SK-N-SH (cell line): ENCODE data around the gene ACIN1. TPM values are rescaled to one million over a fixed set of nuclear protein-coding genes. Genes with fewer than 3 reads are reported as not detected.

Source experiments
- CTCF ChIA-PET: fragments of 300-600, 350-600 bp; formaldehyde crosslinking; extraction: SDS; loops from one replicate; lab custom pipeline; 2021; lab: Yijun Ruan, JAX
- POLR2A ChIA-PET: fragments of 350-600 bp; sonication (Branson Sonifier 250); formaldehyde crosslinking; extraction: SDS; loops from one replicate; lab custom pipeline; 2020; ENCODE audit warnings: antibody characterized with exemption, inconsistent platforms; lab: Yijun Ruan, JAX
- DNase-seq: peaks from one replicate; pipeline ENCODE4 v3.0.0; 2012
- H2AFZ ChIP-seq: fragments of 200-600 bp; sonication (generic); 2 replicates; pipeline ENCODE4 v1.8.1; 2016; ENCODE audit warnings: antibody characterized with exemption, mild to moderate bottlenecking, low read depth
- H3F3A ChIP-seq: fragments of 200-600 bp; sonication (generic); replicated peaks from 2 replicates; pipeline ENCODE3; 2016; ENCODE audit warnings: antibody characterized with exemption, mild to moderate bottlenecking; ENCODE audit not compliant: insufficient read depth
- H3K27ac ChIP-seq, 2 experiments: fragments of 200-500 bp in 1 of 2; fragments of 200-600 bp in 1 of 2; sonication (Bioruptor generic) in 1 of 2; sonication (generic), shearing (Covaris generic) in 1 of 2; 2 replicates each; pipeline versions ENCODE4 v1.5.1 to v1.6.1; 2014 to 2016; ENCODE audit warnings: low read depth in 2 of 2, inconsistent platforms in 1 of 2, low read length in 1 of 2, mild to moderate bottlenecking in 1 of 2, mixed read lengths in 1 of 2
- H3K27me3 ChIP-seq: fragments of 200-600 bp; sonication (generic), shearing (Covaris generic); 2 replicates; pipeline ENCODE4 v1.6.1; 2016; ENCODE audit warnings: mixed run types; ENCODE audit not compliant: insufficient read depth
- H3K36me3 ChIP-seq, 2 experiments: fragments of 200-500 bp in 1 of 2; fragments of 200-600 bp in 1 of 2; sonication (Bioruptor generic) in 1 of 2; sonication (generic) in 1 of 2; replicated peaks in 1 of 2; 2 replicates each; pipeline versions ENCODE3 to v1.5.1; 2014 to 2016; ENCODE audit warnings: low read length in 1 of 2, mild to moderate bottlenecking in 1 of 2; ENCODE audit not compliant: insufficient read depth in 2 of 2, control insufficient read depth in 1 of 2
- H3K4me1 ChIP-seq, 2 experiments: fragments of 200-500 bp in 1 of 2; fragments of 200-600 bp in 1 of 2; sonication (Bioruptor generic) in 1 of 2; sonication (generic), shearing (Covaris generic) in 1 of 2; 2 replicates each; pipeline versions ENCODE4 v1.5.1 to v1.6.1; 2014 to 2016; ENCODE audit warnings: low read depth in 1 of 2, low read length in 1 of 2, mixed run types in 1 of 2; ENCODE audit not compliant: insufficient read depth in 2 of 2, control insufficient read depth in 1 of 2
- H3K4me2 ChIP-seq: fragments of 200-600 bp; sonication (generic), shearing (Covaris generic); 2 replicates; pipeline ENCODE4 v1.6.1; 2017; ENCODE audit warnings: mixed run types
- H3K4me3 ChIP-seq, 2 experiments: fragments of 200-500 bp in 1 of 2; fragments of 200-600 bp in 1 of 2; sonication (Bioruptor generic) in 1 of 2; sonication (generic), shearing (Covaris generic) in 1 of 2; 2 replicates each; pipeline versions ENCODE4 v1.5.1 to v1.8.1; 2014 to 2016; ENCODE audit warnings: low read depth in 2 of 2, inconsistent platforms in 1 of 2, low read length in 1 of 2, mild to moderate bottlenecking in 1 of 2, mixed read lengths in 1 of 2, moderate library complexity in 1 of 2
- H3K79me2 ChIP-seq: fragments of 200-600 bp; sonication (generic); 2 replicates; pipeline ENCODE4 v1.8.1; 2017; ENCODE audit warnings: mild to moderate bottlenecking; ENCODE audit not compliant: insufficient read depth
- H3K9ac ChIP-seq: fragments of 200-600 bp; sonication (generic); 2 replicates; pipeline ENCODE4 v1.6.1; 2017; ENCODE audit warnings: mixed run types
- H3K9me2 ChIP-seq: fragments of 200-600 bp; sonication (generic); 2 replicates; pipeline ENCODE4 v1.6.1; 2017; ENCODE audit warnings: mixed run types
- H3K9me3 ChIP-seq: fragments of 200-600 bp; sonication (generic); 2 replicates; pipeline ENCODE4 v1.6.1; 2017; ENCODE audit warnings: mixed run types, mild to moderate bottlenecking, moderate library complexity
- H4K20me1 ChIP-seq: fragments of 200-600 bp; sonication (generic); 2 replicates; pipeline ENCODE4 v1.6.1; 2017; ENCODE audit warnings: mild to moderate bottlenecking, mixed run types; ENCODE audit not compliant: insufficient read depth
- CHD2 ChIP-seq: fragments of 150-350 bp; IDR thresholded peaks from 2 replicates; pipeline ENCODE4 v1.6.1; 2018; ENCODE audit warnings: low read length; ENCODE audit not compliant: partially characterized antibody
- ELF1 ChIP-seq: IDR thresholded peaks from 2 replicates; pipeline ENCODE4 v1.4.0; 2012
- EP300 ChIP-seq, 2 experiments: IDR thresholded peaks; 2 replicates each; pipeline versions ENCODE4 v1.4.0 to v1.6.1; 2012; ENCODE audit warnings: borderline replicate concordance in 1 of 2, low read depth in 1 of 2, low read length in 1 of 2
- EZH2phosphoT487 ChIP-seq: fragments of 200-600 bp; sonication (generic); IDR thresholded peaks from 2 replicates; pipeline ENCODE4 v1.6.1; 2017; ENCODE audit warnings: low read depth, mixed run types, mild to moderate bottlenecking, antibody characterized with exemption, moderate library complexity, borderline replicate concordance
- FOSL2 ChIP-seq: IDR thresholded peaks from 2 replicates; pipeline ENCODE4 v1.4.0; 2012; ENCODE audit warnings: low read depth, mild to moderate bottlenecking, moderate library complexity, borderline replicate concordance
- FOXJ3 ChIP-seq: sonication (generic); formaldehyde crosslinking; IDR thresholded peaks from 2 replicates; pipeline ENCODE4 v1.5.1; 2020; ENCODE audit warnings: mild to moderate bottlenecking, missing genetic modification reagents
- MEF2A ChIP-seq: IDR thresholded peaks from 2 replicates; pipeline ENCODE4 v1.4.0; 2012; ENCODE audit warnings: low read depth, borderline replicate concordance
- NFIC ChIP-seq: IDR thresholded peaks from 2 replicates; pipeline ENCODE4 v1.4.0; 2012; ENCODE audit warnings: borderline replicate concordance
- RCOR1 ChIP-seq: fragments of 150-350 bp; IDR thresholded peaks from 2 replicates; pipeline ENCODE4 v1.6.1; 2017; ENCODE audit warnings: antibody characterized with exemption, low read length
- RFX5 ChIP-seq: IDR thresholded peaks from 2 replicates; pipeline ENCODE4 v1.6.1; 2012; ENCODE audit warnings: mild to moderate bottlenecking, improper control_type of control experiment, low read length
- RXRA ChIP-seq: IDR thresholded peaks from 2 replicates; pipeline ENCODE4 v1.4.0; 2012; ENCODE audit warnings: low read depth, mild to moderate bottlenecking, borderline replicate concordance
- SMC3 ChIP-seq: IDR thresholded peaks from 2 replicates; pipeline ENCODE4 v1.6.1; 2012; ENCODE audit warnings: low read depth, low read length, improper control_type of control experiment
- TCF12 ChIP-seq: IDR thresholded peaks from 2 replicates; pipeline ENCODE4 v1.4.0; 2012
- TEAD4 ChIP-seq: IDR thresholded peaks from 2 replicates; pipeline ENCODE4 v1.4.0; 2012; ENCODE audit warnings: mild to moderate bottlenecking, borderline replicate concordance; ENCODE audit not compliant: insufficient read depth
- WGBS: methylation state at CpG from one replicate; pipeline ENCODE4 v1.1.6; 2017; ENCODE audit warnings: low lambda C conversion rate; 5-methylcytosine and 5-hydroxymethylcytosine counted together
- polyA plus RNA-seq, 3 experiments: library from polyadenylated mRNA; depleted of rRNA; stranded (reverse); fragments of >200 nt; gene quantifications; 2 replicates each; pipeline ENCODE4 v1.2.3, GENCODE V29; 2012
- TF ChIP-seq, protein P1 (sequence below): fragments of 200-600 bp; sonication (generic); IDR thresholded peaks from 2 replicates; pipeline ENCODE4 v1.6.1; 2017; ENCODE audit warnings: antibody characterized with exemption, mild to moderate bottlenecking, moderate library complexity
- TF ChIP-seq, protein P2 (sequence below): fragments of 150-350 bp; IDR thresholded peaks from 2 replicates; pipeline ENCODE4 v1.6.1; 2017; ENCODE audit warnings: antibody characterized with exemption, low read length, low read depth, borderline replicate concordance
- TF ChIP-seq, protein P3 (sequence below): IDR thresholded peaks from 2 replicates; pipeline ENCODE4; 2012
- TF ChIP-seq, protein P4 (sequence below): IDR thresholded peaks from 2 replicates; pipeline ENCODE4 v1.6.1; 2012; ENCODE audit warnings: mild to moderate bottlenecking, low read depth, low read length, moderate library complexity

The ACIN1 gene
- polyA plus RNA-seq, 1 of the 3 experiments (the other 2 are of a cell fraction): 159 TPM

DNA sequence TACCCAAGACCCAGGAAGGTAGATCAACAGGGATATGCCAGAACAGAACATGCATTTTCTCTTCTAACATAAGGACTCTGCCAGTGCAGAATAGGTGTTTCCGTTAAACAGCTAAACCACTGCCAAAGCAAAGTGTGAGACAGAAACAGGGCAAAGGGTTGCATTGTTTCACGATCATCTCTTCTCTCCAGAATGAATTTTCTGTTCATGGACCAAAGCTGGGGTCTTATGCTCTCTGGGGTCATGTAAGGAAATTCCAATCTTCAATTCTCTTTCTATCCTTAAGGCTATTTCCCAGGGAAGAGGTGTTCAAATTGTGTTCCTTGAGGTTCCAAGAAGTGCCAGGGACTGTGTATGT lies 71.2 kb downstream of the ACIN1 start:
- no peak overlapping the region for H3K4me3 ChIP-seq
- no peaks in the 10 kb centered on the region for H4K20me1 ChIP-seq
- 97% methylated on average over 2 of the region's 2 CpGs for WGBS
- peaks cover 14% of the 10 kb centered on the region for H3F3A ChIP-seq
- H3K9me3 ChIP-seq: no peaks in the 10 kb centered on the region
- no peaks in the 10 kb centered on the region for H3K27me3 ChIP-seq
- H2AFZ ChIP-seq: no peak overlapping the region
- TF ChIP-seq FOSL2 (no peak), TCF12 (no peak), RFX5 (no peak), MEF2A (no peak), TEAD4 (no peak), ELF1 (no peak), SMC3 (no peak), FOXJ3 (CRISPR knock-in tag) (no peak), RCOR1 (no peak), CHD2 (no peak), RXRA (no peak), EZH2phosphoT487 (no peak), EP300 (IDR thresholded peaks at IDR 0.05; ENCODE audit: borderline replicate concordance in 1 of 2, low read depth in 1 of 2, low read length in 1 of 2) (no peak), NFIC (no peak)
- TF ChIP-seq, protein P1, sequence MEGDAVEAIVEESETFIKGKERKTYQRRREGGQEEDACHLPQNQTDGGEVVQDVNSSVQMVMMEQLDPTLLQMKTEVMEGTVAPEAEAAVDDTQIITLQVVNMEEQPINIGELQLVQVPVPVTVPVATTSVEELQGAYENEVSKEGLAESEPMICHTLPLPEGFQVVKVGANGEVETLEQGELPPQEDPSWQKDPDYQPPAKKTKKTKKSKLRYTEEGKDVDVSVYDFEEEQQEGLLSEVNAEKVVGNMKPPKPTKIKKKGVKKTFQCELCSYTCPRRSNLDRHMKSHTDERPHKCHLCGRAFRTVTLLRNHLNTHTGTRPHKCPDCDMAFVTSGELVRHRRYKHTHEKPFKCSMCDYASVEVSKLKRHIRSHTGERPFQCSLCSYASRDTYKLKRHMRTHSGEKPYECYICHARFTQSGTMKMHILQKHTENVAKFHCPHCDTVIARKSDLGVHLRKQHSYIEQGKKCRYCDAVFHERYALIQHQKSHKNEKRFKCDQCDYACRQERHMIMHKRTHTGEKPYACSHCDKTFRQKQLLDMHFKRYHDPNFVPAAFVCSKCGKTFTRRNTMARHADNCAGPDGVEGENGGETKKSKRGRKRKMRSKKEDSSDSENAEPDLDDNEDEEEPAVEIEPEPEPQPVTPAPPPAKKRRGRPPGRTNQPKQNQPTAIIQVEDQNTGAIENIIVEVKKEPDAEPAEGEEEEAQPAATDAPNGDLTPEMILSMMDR: no peak
- TF ChIP-seq, protein P2, sequence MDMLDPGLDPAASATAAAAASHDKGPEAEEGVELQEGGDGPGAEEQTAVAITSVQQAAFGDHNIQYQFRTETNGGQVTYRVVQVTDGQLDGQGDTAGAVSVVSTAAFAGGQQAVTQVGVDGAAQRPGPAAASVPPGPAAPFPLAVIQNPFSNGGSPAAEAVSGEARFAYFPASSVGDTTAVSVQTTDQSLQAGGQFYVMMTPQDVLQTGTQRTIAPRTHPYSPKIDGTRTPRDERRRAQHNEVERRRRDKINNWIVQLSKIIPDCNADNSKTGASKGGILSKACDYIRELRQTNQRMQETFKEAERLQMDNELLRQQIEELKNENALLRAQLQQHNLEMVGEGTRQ: no peak
- TF ChIP-seq, protein P3, sequence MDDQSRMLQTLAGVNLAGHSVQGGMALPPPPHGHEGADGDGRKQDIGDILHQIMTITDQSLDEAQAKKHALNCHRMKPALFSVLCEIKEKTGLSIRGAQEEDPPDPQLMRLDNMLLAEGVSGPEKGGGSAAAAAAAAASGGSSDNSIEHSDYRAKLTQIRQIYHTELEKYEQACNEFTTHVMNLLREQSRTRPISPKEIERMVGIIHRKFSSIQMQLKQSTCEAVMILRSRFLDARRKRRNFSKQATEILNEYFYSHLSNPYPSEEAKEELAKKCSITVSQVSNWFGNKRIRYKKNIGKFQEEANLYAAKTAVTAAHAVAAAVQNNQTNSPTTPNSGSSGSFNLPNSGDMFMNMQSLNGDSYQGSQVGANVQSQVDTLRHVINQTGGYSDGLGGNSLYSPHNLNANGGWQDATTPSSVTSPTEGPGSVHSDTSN: no peak
- TF ChIP-seq, protein P4, sequence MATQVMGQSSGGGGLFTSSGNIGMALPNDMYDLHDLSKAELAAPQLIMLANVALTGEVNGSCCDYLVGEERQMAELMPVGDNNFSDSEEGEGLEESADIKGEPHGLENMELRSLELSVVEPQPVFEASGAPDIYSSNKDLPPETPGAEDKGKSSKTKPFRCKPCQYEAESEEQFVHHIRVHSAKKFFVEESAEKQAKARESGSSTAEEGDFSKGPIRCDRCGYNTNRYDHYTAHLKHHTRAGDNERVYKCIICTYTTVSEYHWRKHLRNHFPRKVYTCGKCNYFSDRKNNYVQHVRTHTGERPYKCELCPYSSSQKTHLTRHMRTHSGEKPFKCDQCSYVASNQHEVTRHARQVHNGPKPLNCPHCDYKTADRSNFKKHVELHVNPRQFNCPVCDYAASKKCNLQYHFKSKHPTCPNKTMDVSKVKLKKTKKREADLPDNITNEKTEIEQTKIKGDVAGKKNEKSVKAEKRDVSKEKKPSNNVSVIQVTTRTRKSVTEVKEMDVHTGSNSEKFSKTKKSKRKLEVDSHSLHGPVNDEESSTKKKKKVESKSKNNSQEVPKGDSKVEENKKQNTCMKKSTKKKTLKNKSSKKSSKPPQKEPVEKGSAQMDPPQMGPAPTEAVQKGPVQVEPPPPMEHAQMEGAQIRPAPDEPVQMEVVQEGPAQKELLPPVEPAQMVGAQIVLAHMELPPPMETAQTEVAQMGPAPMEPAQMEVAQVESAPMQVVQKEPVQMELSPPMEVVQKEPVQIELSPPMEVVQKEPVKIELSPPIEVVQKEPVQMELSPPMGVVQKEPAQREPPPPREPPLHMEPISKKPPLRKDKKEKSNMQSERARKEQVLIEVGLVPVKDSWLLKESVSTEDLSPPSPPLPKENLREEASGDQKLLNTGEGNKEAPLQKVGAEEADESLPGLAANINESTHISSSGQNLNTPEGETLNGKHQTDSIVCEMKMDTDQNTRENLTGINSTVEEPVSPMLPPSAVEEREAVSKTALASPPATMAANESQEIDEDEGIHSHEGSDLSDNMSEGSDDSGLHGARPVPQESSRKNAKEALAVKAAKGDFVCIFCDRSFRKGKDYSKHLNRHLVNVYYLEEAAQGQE: no peak
- no peak overlapping the region; a peak in 1 of 4 replicates for H3K27ac ChIP-seq
- H3K9me2 ChIP-seq: no peaks in the 10 kb centered on the region
- peaks cover 18 to 23% of the 10 kb centered on the region in 2 experiments for H3K36me3 ChIP-seq
- no peak overlapping the region for H3K4me2 ChIP-seq
- peaks cover 4 to 6% of the 10 kb centered on the region in 2 experiments; a peak in 2 of 4 replicates for H3K4me1 ChIP-seq
- ChIA-PET CTCF (interaction anchor here (0.6 to 4.7 kb wide), 12 partner anchors 11 to 107 kb away, joined by 3 to 27 read pairs (median 4); partner anchors contain the start of genes AJUBA and CDH24), POLR2A (interaction anchor here (0.7 to 1.9 kb wide), 4 partner anchors 10 to 1921 kb away, joined by 3 to 5 read pairs (median 5); no protein-coding TSS in a partner anchor)
- H3K79me2 ChIP-seq: peaks cover 11% of the 10 kb centered on the region; the same call in 1 of the 2 replicates
- H3K9ac ChIP-seq: no peak overlapping the region
- DNase-seq: no peak
